Karpas-422 (cell line): ENCODE data around the gene COMTD1. TPM values are rescaled to one million over a fixed set of nuclear protein-coding genes. Genes with fewer than 3 reads are reported as not detected.

Source experiments
- DNase-seq: peaks from one replicate; pipeline ENCODE4 v3.0.0-alpha.2; 2015
- H2AFZ ChIP-seq: fragments of 200-600 bp; sonication (generic); 2 replicates; pipeline ENCODE4 v1.6.1; 2014; ENCODE audit warnings: antibody characterized with exemption, low read length, mixed read lengths
- H3K27ac ChIP-seq: fragments of 200-600 bp; sonication (generic); 2 replicates; pipeline ENCODE4 v1.5.1; 2014; ENCODE audit warnings: mild to moderate bottlenecking, low read length, moderate library complexity
- H3K27me3 ChIP-seq: fragments of 200-600 bp; sonication (generic); 2 replicates; pipeline ENCODE4 v1.6.1; 2014; ENCODE audit warnings: low read length, mixed read lengths
- H3K36me3 ChIP-seq: fragments of 200-600 bp; sonication (generic); 2 replicates; pipeline ENCODE4 v1.6.1; 2014; ENCODE audit warnings: low read length, mixed read lengths; ENCODE audit not compliant: insufficient read depth
- H3K4me1 ChIP-seq: fragments of 200-600 bp; sonication (generic); 2 replicates; pipeline ENCODE4 v1.6.1; 2014; ENCODE audit warnings: mild to moderate bottlenecking, low read length, mixed read lengths
- H3K4me2 ChIP-seq: fragments of 200-600 bp; sonication (generic); 2 replicates; pipeline ENCODE4 v1.6.1; 2014; ENCODE audit warnings: low read length, low read depth, mild to moderate bottlenecking; ENCODE audit not compliant: poor library complexity, severe bottlenecking
- H3K4me3 ChIP-seq: fragments of 200-600 bp; sonication (generic); 2 replicates; pipeline ENCODE4 v1.5.1; 2014; ENCODE audit warnings: mild to moderate bottlenecking, antibody characterized with exemption, low read length, mixed read lengths
- H3K79me2 ChIP-seq: fragments of 200-600 bp; sonication (generic); 2 replicates; pipeline ENCODE4 v1.6.1; 2014; ENCODE audit warnings: mild to moderate bottlenecking, low read length, mixed read lengths
- H3K9ac ChIP-seq: fragments of 200-600 bp; sonication (generic); 2 replicates; pipeline ENCODE4 v1.6.0; 2014; ENCODE audit warnings: low read length
- H3K9me2 ChIP-seq: fragments of 200-600 bp; sonication (generic), shearing (Covaris generic); replicated peaks from 2 replicates; pipeline ENCODE4 v1.6.0; 2014; ENCODE audit warnings: mild to moderate bottlenecking, low read length, moderate library complexity; ENCODE audit not compliant: insufficient read depth
- H3K9me3 ChIP-seq: fragments of 300-700, 200-600 bp; sonication (generic); 2 replicates; pipeline ENCODE4 v1.6.1; 2014; ENCODE audit warnings: low read length, mixed read lengths
- H4K20me1 ChIP-seq: fragments of 200-600 bp; sonication (generic); 2 replicates; pipeline ENCODE4 v1.6.1; 2014; ENCODE audit warnings: mild to moderate bottlenecking, antibody characterized with exemption, low read length, low read depth; ENCODE audit not compliant: insufficient read depth
- total RNA-seq: library from RNA; depleted of rRNA; stranded (reverse); fragments of >200 nt; shearing (Covaris generic); gene quantifications from 2 replicates; pipeline ENCODE4 v1.2.3, GENCODE V29; 2014; ENCODE audit warnings: low replicate concordance

Gene COMTD1
- total RNA-seq, 1 experiment from 2014 or later: 14.4 TPM

- Histone ChIP-seq H3K9me2 (no peaks in the 10 kb centered on the region), H3K27ac (no peak overlapping the region), H4K20me1 (no peaks in the 10 kb centered on the region), H3K27me3 (no peaks in the 10 kb centered on the region), H3K36me3 (no peaks in the 10 kb centered on the region), H3K79me2 (no peaks in the 10 kb centered on the region), H3K9me3 (no peaks in the 10 kb centered on the region), H2AFZ (no peak overlapping the region), H3K4me3 (no peak overlapping the region), H3K4me2 (no peak overlapping the region), H3K9ac (no peak overlapping the region), H3K4me1 (peaks cover 6% of the 10 kb centered on the region)
- DNase-seq: no peak
These were observed 4.7 kb upstream of the COMTD1 start for GRCh38 chr10:75240329-75241076.

GRCh38 chr10:75239096-75239790 lies 3.5 kb upstream of the COMTD1 start:
- peaks cover 13% of the 10 kb centered on the region for H3K4me1 ChIP-seq
- H4K20me1 ChIP-seq: no peaks in the 10 kb centered on the region
- H3K36me3 ChIP-seq: no peaks in the 10 kb centered on the region
- H3K27me3 ChIP-seq: no peaks in the 10 kb centered on the region
- H3K79me2 ChIP-seq: peaks cover 6% of the 10 kb centered on the region; the same call in 1 of the 2 replicates
- no peaks in the 10 kb centered on the region for H3K9me3 ChIP-seq
- no peak overlapping the region for H3K27ac ChIP-seq
- H3K4me2 ChIP-seq: no peak overlapping the region
- DNase-seq: no peak
- no peak overlapping the region for H2AFZ ChIP-seq
- no peak overlapping the region for H3K9ac ChIP-seq
- no peak overlapping the region for H3K4me3 ChIP-seq
- no peaks in the 10 kb centered on the region for H3K9me2 ChIP-seq

DNA sequence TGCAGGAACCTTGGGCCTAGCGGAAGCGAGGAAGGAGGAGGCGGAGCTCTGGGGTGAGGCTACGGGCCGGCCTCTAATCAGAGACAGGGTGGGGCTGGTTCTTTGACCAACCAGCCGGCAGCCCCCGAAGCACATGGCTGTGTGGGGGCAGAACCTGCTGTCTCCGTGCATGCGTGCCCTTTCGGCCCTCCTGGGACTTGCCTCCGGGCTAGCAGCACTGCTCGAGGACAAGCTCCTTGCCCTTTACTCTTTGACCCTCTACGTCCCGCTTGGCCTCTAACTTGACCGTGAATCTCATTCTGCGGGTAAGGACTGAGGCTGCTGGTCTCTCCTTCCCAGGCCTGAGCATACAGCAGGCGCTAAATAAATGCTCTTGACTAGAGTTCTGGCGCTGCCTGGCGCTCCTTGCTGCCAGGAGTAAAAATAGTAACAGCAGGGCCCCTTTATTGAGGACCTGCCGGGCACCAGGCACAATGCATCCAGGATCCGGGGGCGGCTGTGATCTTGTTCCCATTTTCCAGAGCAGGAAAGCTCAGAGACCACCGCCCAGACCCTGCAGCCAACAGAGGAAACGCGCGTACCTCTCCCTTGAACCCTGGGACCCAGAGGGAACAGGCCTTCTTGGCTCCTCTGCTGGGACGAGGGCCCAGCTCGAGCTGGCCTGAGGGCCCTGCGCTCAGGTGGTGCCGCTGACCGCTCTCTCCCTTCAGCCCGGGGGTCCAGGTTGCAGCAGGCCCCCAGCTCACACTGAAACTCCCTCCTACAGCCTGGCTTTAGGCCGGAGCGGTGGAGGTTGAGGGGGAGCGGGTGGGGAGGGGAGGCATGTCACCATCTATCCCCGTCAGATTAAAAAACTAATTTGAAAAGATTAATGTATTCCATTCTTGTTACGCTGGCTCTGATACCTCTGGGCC lies 2.7 kb upstream of the COMTD1 start:
- Histone ChIP-seq H3K79me2 (peaks cover 6% of the 10 kb centered on the region; the same call in 1 of the 2 replicates), H2AFZ (no peak overlapping the region), H3K9ac (no peak overlapping the region), H3K36me3 (no peaks in the 10 kb centered on the region), H3K27me3 (no peaks in the 10 kb centered on the region), H3K9me3 (no peaks in the 10 kb centered on the region), H3K4me3 (no peak overlapping the region), H3K4me1 (peaks cover 19% of the 10 kb centered on the region), H3K27ac (no peak overlapping the region), H3K9me2 (no peaks in the 10 kb centered on the region), H4K20me1 (peaks cover 5% of the 10 kb centered on the region; the same call in 1 of the 2 replicates), H3K4me2 (no peak overlapping the region)
- DNase-seq: no peak

GRCh38 chr10:75236178-75236825 lies 545 bp upstream of the COMTD1 start:
- peaks cover 10% of the 10 kb centered on the region; the same call in 1 of the 2 replicates for H3K79me2 ChIP-seq
- DNase-seq: no peak
- no peak overlapping the region for H3K27ac ChIP-seq
- H3K27me3 ChIP-seq: no peaks in the 10 kb centered on the region
- no peaks in the 10 kb centered on the region for H3K9me3 ChIP-seq
- peak overlapping the region; percentile 96 for H2AFZ ChIP-seq
- H3K4me2 ChIP-seq: peak overlapping the region; percentile 98
- H3K4me1 ChIP-seq: peaks cover 33% of the 10 kb centered on the region
- H4K20me1 ChIP-seq: peaks cover 5% of the 10 kb centered on the region; the same call in 1 of the 2 replicates
- peaks cover 14% of the 10 kb centered on the region for H3K36me3 ChIP-seq
- H3K9ac ChIP-seq: peak overlapping the region; percentile 66
- H3K4me3 ChIP-seq: peak overlapping the region; percentile 40; the same call in 1 of the 2 replicates
- H3K9me2 ChIP-seq: no peaks in the 10 kb centered on the region

DNA sequence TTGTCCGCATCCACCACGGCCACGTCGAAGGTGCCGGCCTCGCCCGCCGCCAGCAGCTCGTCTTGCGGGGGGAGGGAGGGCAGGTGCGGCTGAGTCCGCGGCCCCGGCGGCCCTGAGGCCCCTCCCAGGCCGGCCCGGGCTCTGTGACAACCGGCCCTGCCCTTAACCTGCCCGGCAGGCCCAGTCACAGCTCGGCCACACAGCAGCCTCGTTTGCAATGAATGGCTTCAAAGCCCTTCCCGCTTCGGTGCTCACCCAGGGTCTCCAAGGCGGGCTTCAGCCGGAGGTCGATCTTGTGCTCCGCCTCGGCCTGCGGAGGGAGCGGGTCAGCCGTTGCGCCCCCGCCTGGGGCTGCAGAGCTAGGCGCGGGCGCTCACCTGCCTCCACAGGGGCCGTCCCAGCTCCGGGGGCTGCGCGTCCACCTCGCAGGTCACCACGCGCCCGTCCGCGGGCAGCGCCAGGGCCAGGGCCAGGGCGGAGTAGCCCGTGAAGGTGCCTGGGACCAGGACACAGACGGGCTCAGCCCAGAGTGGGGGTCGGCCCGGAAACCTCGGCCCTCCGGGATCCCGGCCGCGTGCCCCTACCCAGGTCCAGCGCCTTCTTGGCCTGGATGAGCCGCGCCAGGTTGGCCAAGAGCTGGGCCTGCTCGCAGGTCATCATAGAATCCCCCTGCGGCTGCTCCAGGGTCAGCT lies 928 bp downstream of the COMTD1 start:
- Histone ChIP-seq H3K27ac (peak overlapping the region; percentile 80), H3K79me2 (peaks cover 13% of the 10 kb centered on the region; the same call in 1 of the 2 replicates), H3K9me3 (no peaks in the 10 kb centered on the region), H3K27me3 (no peaks in the 10 kb centered on the region), H2AFZ (peak overlapping the region; percentile 89), H3K9me2 (no peaks in the 10 kb centered on the region), H3K36me3 (peaks cover 27% of the 10 kb centered on the region), H4K20me1 (peaks cover 5% of the 10 kb centered on the region; the same call in 1 of the 2 replicates), H3K4me1 (peaks cover 36% of the 10 kb centered on the region), H3K4me3 (peak overlapping the region; percentile 91), H3K9ac (peak overlapping the region; percentile 89), H3K4me2 (peak overlapping the region; percentile 98)
- DNase-seq: no peak

DNA sequence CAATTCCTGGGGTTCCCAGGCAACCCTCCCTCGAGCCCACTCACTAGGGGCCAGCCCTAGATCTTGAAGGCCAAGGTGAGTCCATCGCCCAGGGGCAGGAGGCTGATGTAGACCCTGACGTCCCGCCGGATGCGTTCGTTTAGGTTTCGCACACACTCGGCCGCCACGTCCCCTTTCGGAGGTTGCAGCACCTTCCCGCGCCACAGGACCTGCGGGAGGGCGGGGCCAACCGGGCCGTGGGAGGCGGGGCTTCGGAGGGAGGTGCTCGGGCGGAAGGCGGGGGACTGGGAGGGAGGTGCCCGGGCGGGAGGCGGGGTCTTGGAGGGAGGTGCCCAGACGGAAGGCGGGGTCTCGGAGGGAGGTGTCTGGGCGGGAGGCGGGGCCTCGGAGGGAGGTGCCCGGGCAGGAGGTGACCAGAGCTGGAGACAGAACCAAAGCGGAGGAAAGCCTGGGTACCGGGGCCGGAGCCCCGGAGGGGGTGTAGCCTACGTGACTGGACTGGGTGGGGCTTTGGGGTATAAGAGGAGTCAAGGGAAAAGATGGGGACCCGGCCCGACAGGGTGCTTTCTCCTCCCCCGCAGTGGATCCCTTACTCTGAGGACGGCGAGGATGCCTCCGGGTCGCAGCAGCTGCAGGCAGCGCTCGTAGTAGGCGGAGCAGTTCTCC lies 1.6 kb downstream of the COMTD1 start:
- H3K79me2 ChIP-seq: peaks cover 16% of the 10 kb centered on the region
- H3K4me1 ChIP-seq: peaks cover 36% of the 10 kb centered on the region
- peaks cover 5% of the 10 kb centered on the region; the same call in 1 of the 2 replicates for H4K20me1 ChIP-seq
- peak overlapping the region; percentile 80 for H3K27ac ChIP-seq
- no peaks in the 10 kb centered on the region for H3K27me3 ChIP-seq
- H3K9me3 ChIP-seq: no peaks in the 10 kb centered on the region
- H3K9ac ChIP-seq: peak overlapping the region; percentile 89
- H3K36me3 ChIP-seq: peaks cover 32% of the 10 kb centered on the region
- H3K4me3 ChIP-seq: peak overlapping the region; percentile 91
- peak; percentile 98 for DNase-seq
- H2AFZ ChIP-seq: no peak overlapping the region
- peak overlapping the region; percentile 98 for H3K4me2 ChIP-seq
- H3K9me2 ChIP-seq: no peaks in the 10 kb centered on the region
